ENCODE data around the gene ZNF385C. TPM values are rescaled to one million over a fixed set of nuclear protein-coding genes. Genes with fewer than 3 reads are reported as not detected.
A peak's percentile ranks its signal among the peaks of the same experiment; 100 is the strongest.

The ZNF385C gene
- total and polyA plus RNA-seq, 2 of the 13 experiments (the other 11 are each of a cell fraction or from before 2014, with no cell fraction given) = 2.3 to 6.1 TPM

DNA sequence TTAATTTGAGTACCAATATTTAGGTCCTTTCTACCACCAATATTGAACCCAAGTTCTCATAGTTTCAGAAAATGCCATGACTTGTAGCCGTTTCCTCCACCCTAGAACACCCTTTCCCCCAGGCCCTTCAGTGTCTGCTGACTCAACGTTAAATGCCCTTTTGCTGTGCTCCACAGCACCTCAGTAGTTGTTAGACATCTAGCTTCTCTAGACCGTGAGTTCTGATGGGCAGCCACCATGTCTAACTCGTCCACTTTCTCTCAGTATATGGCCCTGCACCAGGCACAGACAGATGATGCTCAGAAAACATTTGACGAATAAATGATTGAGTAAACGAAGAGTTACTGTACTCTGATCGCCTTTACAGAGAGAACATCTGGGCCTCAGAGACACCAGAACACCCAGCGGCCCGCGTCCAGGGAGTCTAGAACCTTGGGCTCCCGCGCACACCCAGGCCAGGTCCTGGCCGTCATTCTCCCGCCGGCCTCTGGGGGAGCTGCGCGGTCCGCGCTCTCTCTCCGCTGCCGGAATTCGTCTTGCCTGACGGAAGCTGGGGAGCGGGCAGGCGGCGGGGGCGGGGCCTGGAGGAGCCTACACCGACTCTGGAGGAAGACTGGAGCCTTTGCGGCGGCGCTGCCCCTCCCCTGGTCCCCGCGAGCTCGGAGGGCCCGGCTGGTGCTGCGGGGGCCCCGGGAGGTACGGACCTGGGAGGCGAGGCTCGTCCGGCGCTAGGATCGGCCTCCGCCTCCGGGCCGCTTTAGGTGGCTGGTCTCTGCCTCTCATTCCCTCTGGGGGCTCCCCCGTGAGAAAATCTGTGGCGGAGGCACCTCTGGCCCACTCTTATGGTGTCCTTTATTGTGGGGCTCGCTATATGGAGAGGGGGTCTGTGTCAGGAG lies 78.5 kb downstream of the ZNF385C start, which contains the start of gene NKIRAS2 (continued):
- TF ChIP-seq, protein P1, sequence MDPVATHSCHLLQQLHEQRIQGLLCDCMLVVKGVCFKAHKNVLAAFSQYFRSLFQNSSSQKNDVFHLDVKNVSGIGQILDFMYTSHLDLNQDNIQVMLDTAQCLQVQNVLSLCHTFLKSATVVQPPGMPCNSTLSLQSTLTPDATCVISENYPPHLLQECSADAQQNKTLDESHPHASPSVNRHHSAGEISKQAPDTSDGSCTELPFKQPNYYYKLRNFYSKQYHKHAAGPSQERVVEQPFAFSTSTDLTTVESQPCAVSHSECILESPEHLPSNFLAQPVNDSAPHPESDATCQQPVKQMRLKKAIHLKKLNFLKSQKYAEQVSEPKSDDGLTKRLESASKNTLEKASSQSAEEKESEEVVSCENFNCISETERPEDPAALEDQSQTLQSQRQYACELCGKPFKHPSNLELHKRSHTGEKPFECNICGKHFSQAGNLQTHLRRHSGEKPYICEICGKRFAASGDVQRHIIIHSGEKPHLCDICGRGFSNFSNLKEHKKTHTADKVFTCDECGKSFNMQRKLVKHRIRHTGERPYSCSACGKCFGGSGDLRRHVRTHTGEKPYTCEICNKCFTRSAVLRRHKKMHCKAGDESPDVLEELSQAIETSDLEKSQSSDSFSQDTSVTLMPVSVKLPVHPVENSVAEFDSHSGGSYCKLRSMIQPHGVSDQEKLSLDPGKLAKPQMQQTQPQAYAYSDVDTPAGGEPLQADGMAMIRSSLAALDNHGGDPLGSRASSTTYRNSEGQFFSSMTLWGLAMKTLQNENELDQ (CRISPR knock-in tag; IDR thresholded peaks at IDR 0.05; ENCODE audit: borderline replicate concordance) = no peak
- TF ChIP-seq, protein P2, sequence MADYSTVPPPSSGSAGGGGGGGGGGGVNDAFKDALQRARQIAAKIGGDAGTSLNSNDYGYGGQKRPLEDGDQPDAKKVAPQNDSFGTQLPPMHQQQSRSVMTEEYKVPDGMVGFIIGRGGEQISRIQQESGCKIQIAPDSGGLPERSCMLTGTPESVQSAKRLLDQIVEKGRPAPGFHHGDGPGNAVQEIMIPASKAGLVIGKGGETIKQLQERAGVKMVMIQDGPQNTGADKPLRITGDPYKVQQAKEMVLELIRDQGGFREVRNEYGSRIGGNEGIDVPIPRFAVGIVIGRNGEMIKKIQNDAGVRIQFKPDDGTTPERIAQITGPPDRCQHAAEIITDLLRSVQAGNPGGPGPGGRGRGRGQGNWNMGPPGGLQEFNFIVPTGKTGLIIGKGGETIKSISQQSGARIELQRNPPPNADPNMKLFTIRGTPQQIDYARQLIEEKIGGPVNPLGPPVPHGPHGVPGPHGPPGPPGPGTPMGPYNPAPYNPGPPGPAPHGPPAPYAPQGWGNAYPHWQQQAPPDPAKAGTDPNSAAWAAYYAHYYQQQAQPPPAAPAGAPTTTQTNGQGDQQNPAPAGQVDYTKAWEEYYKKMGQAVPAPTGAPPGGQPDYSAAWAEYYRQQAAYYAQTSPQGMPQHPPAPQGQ (CRISPR knock-in tag; IDR thresholded peaks at IDR 0.05; ENCODE audit: borderline replicate concordance) = no peak
- no peak for TF ChIP-seq FOXJ3 (CRISPR knock-in tag; IDR thresholded peaks at IDR 0.05; ENCODE audit: borderline replicate concordance)
- TF ChIP-seq ZNF577 (CRISPR knock-in tag; IDR thresholded peaks at IDR 0.05; ENCODE audit: borderline replicate concordance, low read depth) = no peak
- peak; percentile 99 for TF ChIP-seq XRCC5 (optimal IDR thresholded peaks at IDR 0.05; ENCODE audit: low read length)
- no peak for TF ChIP-seq ZKSCAN5 (CRISPR knock-in tag; IDR thresholded peaks at IDR 0.05)
- TF ChIP-seq ZNF75D (CRISPR knock-in tag; IDR thresholded peaks at IDR 0.05; ENCODE audit: borderline replicate concordance) = no peak
- TF ChIP-seq HNF4G (IDR thresholded peaks at IDR 0.05; ENCODE audit: borderline replicate concordance, low read depth, low read length) = no peak
- peak; percentile 68 for TF ChIP-seq HNF4G (CRISPR knock-in tag; IDR thresholded peaks at IDR 0.05; ENCODE audit: borderline replicate concordance, low read depth)
- TF ChIP-seq SP5 (CRISPR knock-in tag; IDR thresholded peaks at IDR 0.05; ENCODE audit: borderline replicate concordance, low read depth) = peak; percentile 73
- TF ChIP-seq, protein P3, sequence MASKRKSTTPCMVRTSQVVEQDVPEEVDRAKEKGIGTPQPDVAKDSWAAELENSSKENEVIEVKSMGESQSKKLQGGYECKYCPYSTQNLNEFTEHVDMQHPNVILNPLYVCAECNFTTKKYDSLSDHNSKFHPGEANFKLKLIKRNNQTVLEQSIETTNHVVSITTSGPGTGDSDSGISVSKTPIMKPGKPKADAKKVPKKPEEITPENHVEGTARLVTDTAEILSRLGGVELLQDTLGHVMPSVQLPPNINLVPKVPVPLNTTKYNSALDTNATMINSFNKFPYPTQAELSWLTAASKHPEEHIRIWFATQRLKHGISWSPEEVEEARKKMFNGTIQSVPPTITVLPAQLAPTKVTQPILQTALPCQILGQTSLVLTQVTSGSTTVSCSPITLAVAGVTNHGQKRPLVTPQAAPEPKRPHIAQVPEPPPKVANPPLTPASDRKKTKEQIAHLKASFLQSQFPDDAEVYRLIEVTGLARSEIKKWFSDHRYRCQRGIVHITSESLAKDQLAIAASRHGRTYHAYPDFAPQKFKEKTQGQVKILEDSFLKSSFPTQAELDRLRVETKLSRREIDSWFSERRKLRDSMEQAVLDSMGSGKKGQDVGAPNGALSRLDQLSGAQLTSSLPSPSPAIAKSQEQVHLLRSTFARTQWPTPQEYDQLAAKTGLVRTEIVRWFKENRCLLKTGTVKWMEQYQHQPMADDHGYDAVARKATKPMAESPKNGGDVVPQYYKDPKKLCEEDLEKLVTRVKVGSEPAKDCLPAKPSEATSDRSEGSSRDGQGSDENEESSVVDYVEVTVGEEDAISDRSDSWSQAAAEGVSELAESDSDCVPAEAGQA (IDR thresholded peaks at IDR 0.05; ENCODE audit: low read depth) = peak; percentile 87
- TF ChIP-seq, protein P3 (CRISPR knock-in tag; IDR thresholded peaks at IDR 0.05; ENCODE audit: borderline replicate concordance) = peak; percentile 39; the same call in 1 of the 2 replicates
- peak; percentile 98 for TF ChIP-seq TBX2 (CRISPR knock-in tag; IDR thresholded peaks at IDR 0.05; ENCODE audit: borderline replicate concordance)
- TF ChIP-seq ZNF570 (CRISPR knock-in tag; IDR thresholded peaks at IDR 0.05; ENCODE audit: borderline replicate concordance) = no peak
